Naive thymus-derived CD8-positive, alpha-beta T cell (primary cell): ENCODE measurements around the gene LPP. TPM values are rescaled to one million over a fixed set of nuclear protein-coding genes. Genes with fewer than 3 reads are reported as not detected.
A peak's percentile ranks its signal among the peaks of the same experiment; 100 is the strongest.

Source experiments
- ATAC-seq, 2 donors: fragments of 150-1000 bp; cut with Tn5 transposase in 1 of 2; sonication (Bioruptor Pico), chemical (Tn5 transposase) in 1 of 2; 1 replicate in 1 of 2; 2 replicates in 1 of 2; pipeline ENCODE4 v1.10.0; 2021; ENCODE audit warnings: mild to moderate bottlenecking in 2 of 2, moderate library complexity in 2 of 2
- POLR2A ChIA-PET: fragments of 350-600 bp; sonication (Branson Sonifier 250); formaldehyde crosslinking; loops from one replicate; lab custom pipeline; 2021; ENCODE audit warnings: antibody characterized with exemption; lab: Charles Lee
- DNase-seq, 10 donors: peaks; one replicate each; pipeline versions ENCODE4 v3.0.0 to v3.0.0-alpha.2; 2020 to 2022
- H3K27ac Mint-ChIP-seq, 10 donors: one replicate each; pipeline ENCODE4 v1.8.0; 2020 to 2022; ENCODE audit warnings: mild to moderate bottlenecking in 10 of 10, mixed read lengths in 10 of 10, moderate library complexity in 4 of 10, inconsistent platforms in 1 of 10
- H3K27me3 Mint-ChIP-seq, 5 donors: one replicate each; pipeline ENCODE4 v1.8.0; 2021 to 2022; ENCODE audit warnings: mixed read lengths in 5 of 5
- H3K36me3 Mint-ChIP-seq, 3 donors: one replicate each; pipeline ENCODE4 v1.8.0; 2020 to 2022; ENCODE audit warnings: mixed read lengths in 3 of 3, mild to moderate bottlenecking in 2 of 3, inconsistent platforms in 1 of 3
- H3K4me1 Mint-ChIP-seq, 4 donors: one replicate each; pipeline ENCODE4 v1.8.0; 2021 to 2022; ENCODE audit warnings: mixed read lengths in 4 of 4
- H3K4me3 Mint-ChIP-seq, 10 donors: one replicate each; pipeline ENCODE4 v1.8.0; 2020 to 2022; ENCODE audit warnings: mild to moderate bottlenecking in 10 of 10, mixed read lengths in 10 of 10, moderate library complexity in 6 of 10, inconsistent platforms in 1 of 10
- H3K9me3 Mint-ChIP-seq, 9 donors: one replicate each; pipeline ENCODE4 v1.8.0; 2020 to 2022; ENCODE audit warnings: mixed read lengths in 9 of 9, mild to moderate bottlenecking in 3 of 9, inconsistent platforms in 1 of 9, moderate library complexity in 1 of 9
- polyA plus RNA-seq, 3 donors: library from polyadenylated mRNA; unstranded; fragments of 300-500 nt; fragmentation: Illumina TruSeq; gene quantifications; one replicate each; pipeline ENCODE4 v1.2.3, GENCODE V29; 2021
- total RNA-seq, 8 experiments: library from RNA in 2 of 8; stranded (reverse) in 2 of 8; gene quantifications; one replicate each; pipeline ENCODE4 v1.2.3 and lab custom pipeline; 2021 to 2026

The LPP gene
- total and polyA plus RNA-seq, 5 experiments from 2014 or later: 4.9 to 12.5 (median 7.7) TPM

GRCh38 chr3:188786424-188786823 lies 632.5 kb downstream of the LPP start:
- peaks cover 0 to 4% (median under 1%) of the 10 kb centered on the region in 4 donors for H3K4me1 Mint-ChIP-seq
- no peak overlapping the region for H3K4me3 Mint-ChIP-seq
- POLR2A ChIA-PET: no interaction called here
- ATAC-seq (no peak), DNase-seq (no peak)
- H3K9me3 Mint-ChIP-seq: no peaks in the 10 kb centered on the region
- no peaks in the 10 kb centered on the region for H3K36me3 Mint-ChIP-seq
- no peaks in the 10 kb centered on the region for H3K27me3 Mint-ChIP-seq
- H3K27ac Mint-ChIP-seq: no peak overlapping the region

GRCh38 chr3:188788621-188789081 lies 634.7 kb downstream of the LPP start:
- POLR2A ChIA-PET: interaction anchor here (1.1 kb wide), 1 partner anchor 1052 kb away, joined by 3 read pairs; no protein-coding TSS in a partner anchor
- Mint-ChIP-seq H3K27me3 (no peaks in the 10 kb centered on the region), H3K27ac (no peak overlapping the region), H3K36me3 (peaks cover 0 to 2% (median 0%) of the 10 kb centered on the region in 3 donors), H3K4me1 (peaks cover 0 to 2% (median 0%) of the 10 kb centered on the region in 4 donors), H3K9me3 (no peaks in the 10 kb centered on the region), H3K4me3 (no peak overlapping the region)
- peak; percentile 96 to 99 for ATAC-seq
- peak; percentile 7 to 77 (median 46) for DNase-seq

- Mint-ChIP-seq H3K4me3 (no peak overlapping the region), H3K27ac (no peak overlapping the region), H3K36me3 (peaks cover 0 to 2% (median 0%) of the 10 kb centered on the region in 3 donors), H3K4me1 (no peaks in the 10 kb centered on the region), H3K27me3 (no peaks in the 10 kb centered on the region), H3K9me3 (no peaks in the 10 kb centered on the region)
- ATAC-seq (no peak), DNase-seq (no peak)
- POLR2A ChIA-PET: no interaction called here
These were observed 635.3 kb downstream of the LPP start for GRCh38 chr3:188789251-188789650.

GRCh38 chr3:188791311-188791710 lies 637.4 kb downstream of the LPP start:
- peak overlapping the region in 1 of 10 donors; percentile 28 for H3K27ac Mint-ChIP-seq
- H3K4me1 Mint-ChIP-seq: peaks cover 0 to 7% (median 0%) of the 10 kb centered on the region in 4 donors
- no peak overlapping the region for H3K4me3 Mint-ChIP-seq
- H3K36me3 Mint-ChIP-seq: peaks cover 0 to 2% (median 0%) of the 10 kb centered on the region in 3 donors
- POLR2A ChIA-PET: no interaction called here
- ATAC-seq (no peak), DNase-seq (no peak)
- no peaks in the 10 kb centered on the region for H3K9me3 Mint-ChIP-seq
- H3K27me3 Mint-ChIP-seq: no peaks in the 10 kb centered on the region

DNA sequence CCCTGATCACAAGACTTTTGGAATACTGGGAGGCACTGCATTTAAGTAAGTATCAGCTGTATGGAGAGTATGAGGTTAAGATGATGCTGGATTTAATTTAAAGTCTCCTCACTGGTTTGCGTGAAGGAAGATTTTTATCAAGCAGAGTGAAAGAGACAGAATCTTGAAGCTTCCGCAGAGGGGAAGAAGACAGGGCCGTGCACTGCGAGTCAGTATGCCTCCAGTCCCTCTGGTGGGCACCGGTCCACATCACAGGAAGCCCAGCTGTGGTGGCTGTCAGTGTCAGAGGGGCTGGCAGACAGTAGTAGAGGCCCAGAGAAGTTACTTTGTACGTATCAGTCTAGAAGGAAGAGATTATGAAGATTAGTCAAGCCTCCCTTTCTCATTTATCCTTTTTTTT lies 638.8 kb downstream of the LPP start:
- Mint-ChIP-seq H3K27me3 (no peaks in the 10 kb centered on the region), H3K9me3 (no peaks in the 10 kb centered on the region), H3K4me3 (no peak overlapping the region), H3K4me1 (peaks cover 0 to 12% (median 1%) of the 10 kb centered on the region in 4 donors), H3K36me3 (peaks cover 0 to 2% (median 0%) of the 10 kb centered on the region in 3 donors), H3K27ac (no peak overlapping the region)
- POLR2A ChIA-PET: no interaction called here
- ATAC-seq (no peak), DNase-seq (no peak)

- H3K4me1 Mint-ChIP-seq: peaks cover 0 to 12% (median 2%) of the 10 kb centered on the region in 4 donors
- no peak overlapping the region for H3K4me3 Mint-ChIP-seq
- H3K27ac Mint-ChIP-seq: no peak overlapping the region
- POLR2A ChIA-PET: no interaction called here
- H3K27me3 Mint-ChIP-seq: no peaks in the 10 kb centered on the region
- no peak for DNase-seq
- H3K9me3 Mint-ChIP-seq: no peaks in the 10 kb centered on the region
- no peak for ATAC-seq
- peaks cover 0 to 4% (median 2%) of the 10 kb centered on the region in 3 donors for H3K36me3 Mint-ChIP-seq
These were observed 642.2 kb downstream of the LPP start for GRCh38 chr3:188796122-188796631.

DNA sequence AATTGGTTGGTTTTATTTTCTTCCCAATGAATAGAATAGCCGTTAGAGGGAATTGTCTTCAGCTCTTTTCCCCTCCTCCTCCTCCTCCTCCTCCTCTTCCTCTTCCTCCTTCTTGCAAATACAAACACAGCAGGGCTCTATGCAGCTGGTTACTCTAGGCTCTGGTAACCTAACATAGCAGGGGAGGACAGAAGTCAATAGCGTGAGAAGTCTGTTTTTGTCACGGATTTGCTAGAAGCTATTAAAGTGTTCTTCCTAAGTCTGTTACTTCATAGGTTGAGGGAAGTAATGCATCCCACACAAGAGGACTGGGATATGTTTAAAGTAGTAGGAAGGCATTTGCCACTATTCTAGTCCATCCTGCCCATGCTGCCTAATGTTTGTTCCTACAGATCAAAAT lies 643.1 kb downstream of the LPP start:
- no peaks in the 10 kb centered on the region for H3K27me3 Mint-ChIP-seq
- DNase-seq (no peak), ATAC-seq (no peak)
- H3K4me1 Mint-ChIP-seq: peaks cover 0 to 12% (median 2%) of the 10 kb centered on the region in 4 donors
- no peaks in the 10 kb centered on the region for H3K9me3 Mint-ChIP-seq
- H3K36me3 Mint-ChIP-seq: peaks cover 0 to 4% (median 2%) of the 10 kb centered on the region in 3 donors
- H3K27ac Mint-ChIP-seq: peak overlapping the region in 2 of 10 donors; percentile 20 to 45
- POLR2A ChIA-PET: no interaction called here
- no peak overlapping the region for H3K4me3 Mint-ChIP-seq

GRCh38 chr3:188798556-188799145 lies 644.7 kb downstream of the LPP start:
- ATAC-seq (no peak), DNase-seq (no peak)
- no peak overlapping the region for H3K27ac Mint-ChIP-seq
- peaks cover 0 to 4% (median 0%) of the 10 kb centered on the region in 3 donors for H3K36me3 Mint-ChIP-seq
- peaks cover 0 to 12% (median 2%) of the 10 kb centered on the region in 4 donors for H3K4me1 Mint-ChIP-seq
- H3K27me3 Mint-ChIP-seq: no peaks in the 10 kb centered on the region
- H3K9me3 Mint-ChIP-seq: peaks cover 0 to 2% (median 0%) of the 10 kb centered on the region in 9 donors
- POLR2A ChIA-PET: no interaction called here
- H3K4me3 Mint-ChIP-seq: no peak overlapping the region

DNA sequence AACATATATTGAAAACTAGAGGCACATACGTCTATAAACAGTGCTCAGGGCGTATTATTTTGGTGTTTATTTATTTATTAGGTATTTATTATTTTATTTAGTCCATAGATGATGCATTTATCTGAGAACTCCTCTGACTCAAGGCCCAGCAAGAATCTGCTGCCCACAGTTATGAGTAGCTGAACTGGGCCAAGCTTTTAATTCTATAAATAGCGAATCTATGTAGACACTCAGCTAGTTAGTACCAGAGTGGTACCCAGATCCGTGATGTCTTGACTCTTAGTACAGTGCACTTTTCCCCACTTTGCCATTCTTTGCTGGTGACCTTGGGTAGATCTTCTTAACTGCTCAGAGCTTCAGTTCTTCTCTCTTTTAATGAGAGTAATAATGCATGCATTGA lies 647.4 kb downstream of the LPP start:
- POLR2A ChIA-PET: no interaction called here

DNA sequence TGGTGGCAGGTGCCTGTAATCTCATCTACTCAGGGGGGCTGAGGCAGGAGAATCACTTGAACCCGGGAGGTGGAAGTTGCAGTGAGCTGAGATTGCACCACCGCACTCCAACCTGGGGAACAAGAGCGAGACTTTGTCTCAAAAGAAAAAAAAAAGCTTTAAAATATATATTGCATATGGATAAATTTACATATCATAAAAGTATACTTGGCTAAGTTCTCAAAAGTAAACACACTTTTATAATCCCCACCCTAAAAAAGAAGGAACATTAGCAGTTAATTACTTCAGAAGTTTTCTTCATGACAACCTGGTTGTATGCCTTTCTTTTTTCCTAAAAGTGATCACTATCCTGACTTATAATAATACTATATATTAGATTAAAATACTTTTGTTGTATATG lies 648.7 kb downstream of the LPP start:
- ATAC-seq (no peak), DNase-seq (no peak)
- POLR2A ChIA-PET: no interaction called here
- no peaks in the 10 kb centered on the region for H3K27me3 Mint-ChIP-seq
- H3K4me3 Mint-ChIP-seq: no peak overlapping the region
- peaks cover 0 to 12% (median 11%) of the 10 kb centered on the region in 3 donors for H3K36me3 Mint-ChIP-seq
- H3K27ac Mint-ChIP-seq: no peak overlapping the region
- peaks cover 6 to 24% (median 12%) of the 10 kb centered on the region in 9 donors for H3K9me3 Mint-ChIP-seq
- peaks cover 0 to 4% (median 0%) of the 10 kb centered on the region in 4 donors for H3K4me1 Mint-ChIP-seq

More for the DNA sequence above, 647.4 kb downstream of the LPP start:
- Mint-ChIP-seq H3K4me3 (no peak overlapping the region), H3K36me3 (peaks cover 0 to 4% (median 0%) of the 10 kb centered on the region in 3 donors), H3K4me1 (peaks cover 0 to 4% (median 2%) of the 10 kb centered on the region in 4 donors), H3K9me3 (peaks cover 0 to 11% (median under 1%) of the 10 kb centered on the region in 9 donors), H3K27me3 (no peaks in the 10 kb centered on the region), H3K27ac (no peak overlapping the region)
- no peak for ATAC-seq
- no peak for DNase-seq

DNA sequence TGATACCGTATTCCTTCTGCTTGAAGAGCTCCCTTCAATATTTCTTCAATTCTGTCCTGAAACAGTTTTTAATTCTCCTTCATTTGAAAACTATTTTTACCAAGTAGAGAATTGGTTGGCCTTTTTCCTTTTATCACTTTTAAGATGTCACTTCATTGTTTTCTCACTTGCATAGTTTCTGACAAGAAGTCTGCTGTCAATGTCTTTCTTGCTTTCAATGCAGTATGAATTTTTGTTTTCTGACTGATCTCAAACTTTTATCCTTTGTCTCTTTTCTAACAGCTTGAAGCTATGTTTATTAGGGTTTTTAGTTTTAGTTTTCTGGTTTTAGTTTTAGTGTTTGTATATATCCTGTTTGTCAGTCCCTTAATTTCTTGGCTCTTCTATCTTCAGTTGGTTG lies 653.0 kb downstream of the LPP start:
- H3K4me3 Mint-ChIP-seq: no peak overlapping the region
- no peak for ATAC-seq
- DNase-seq: no peak
- no peak overlapping the region for H3K27ac Mint-ChIP-seq
- H3K4me1 Mint-ChIP-seq: peaks cover 0 to 4% (median 0%) of the 10 kb centered on the region in 4 donors
- POLR2A ChIA-PET: no interaction called here
- H3K9me3 Mint-ChIP-seq: peaks cover 9 to 33% (median 25%) of the 10 kb centered on the region in 9 donors
- H3K36me3 Mint-ChIP-seq: peaks cover 0 to 25% (median 15%) of the 10 kb centered on the region in 3 donors
- no peaks in the 10 kb centered on the region for H3K27me3 Mint-ChIP-seq

DNA sequence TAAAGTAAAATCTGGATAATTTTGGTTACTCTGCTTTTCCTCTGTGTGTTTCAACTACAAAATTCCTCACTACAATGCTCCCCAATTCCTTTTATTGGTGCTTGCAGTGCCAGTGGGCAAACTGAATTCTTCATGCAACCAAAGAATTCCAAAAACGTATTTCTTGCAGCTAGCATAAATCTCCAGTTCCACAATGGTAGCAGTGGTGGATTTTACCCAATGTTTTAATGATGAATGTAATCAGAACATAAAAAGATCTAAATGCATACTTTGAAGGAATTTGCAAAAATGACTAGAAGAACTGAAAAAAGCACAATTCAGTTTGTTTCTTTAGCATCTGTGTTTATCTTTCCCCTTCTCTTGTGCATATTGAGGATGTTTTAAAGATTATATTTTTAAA lies 658.2 kb downstream of the LPP start:
- Mint-ChIP-seq H3K27me3 (no peaks in the 10 kb centered on the region), H3K27ac (no peak overlapping the region), H3K4me3 (no peak overlapping the region), H3K4me1 (peaks cover 0 to 3% (median 0%) of the 10 kb centered on the region in 4 donors), H3K36me3 (peaks cover 0 to 18% (median 12%) of the 10 kb centered on the region in 3 donors), H3K9me3 (peaks cover 7 to 26% (median 13%) of the 10 kb centered on the region in 9 donors)
- DNase-seq: no peak
- POLR2A ChIA-PET: no interaction called here
- no peak for ATAC-seq

DNA sequence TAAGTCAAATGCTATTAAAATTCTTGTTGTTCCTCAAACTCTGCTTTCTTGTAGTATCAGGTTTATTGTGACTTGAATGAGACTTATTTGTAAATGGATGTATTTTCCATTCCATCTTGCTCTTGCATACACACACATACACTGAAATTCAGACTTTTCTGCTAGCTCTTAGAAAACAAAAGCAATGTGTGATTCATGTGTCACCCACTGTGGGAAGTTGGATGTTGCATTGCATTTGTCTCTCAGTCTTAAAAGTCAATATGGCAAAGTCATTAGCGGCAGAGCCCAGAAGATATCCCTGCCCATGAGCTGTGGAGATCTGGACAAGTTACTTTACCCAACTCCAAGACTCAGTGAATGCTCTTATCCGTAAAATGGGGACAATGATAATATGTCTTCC lies 660.6 kb downstream of the LPP start:
- H3K4me1 Mint-ChIP-seq: peaks cover 0 to 3% (median under 1%) of the 10 kb centered on the region in 4 donors
- H3K36me3 Mint-ChIP-seq: no peaks in the 10 kb centered on the region
- H3K27ac Mint-ChIP-seq: no peak overlapping the region
- POLR2A ChIA-PET: no interaction called here
- ATAC-seq (no peak), DNase-seq (no peak)
- no peaks in the 10 kb centered on the region for H3K27me3 Mint-ChIP-seq
- H3K9me3 Mint-ChIP-seq: peaks cover 0 to 5% (median 0%) of the 10 kb centered on the region in 9 donors
- H3K4me3 Mint-ChIP-seq: no peak overlapping the region
